Sigmoid colon (tissue), 7 donors: Measurements from ENCODE around the gene MS4A14. TPM values are rescaled to one million over a fixed set of nuclear protein-coding genes. Genes with fewer than 3 reads are reported as not detected.

ENCODE experiments used
- DNase-seq: peaks from one replicate; pipeline ENCODE4 v3.0.0-alpha.2; 2019
- H3K27ac ChIP-seq, 4 donors: fragments of 200-600 bp; sonication (generic); one replicate each; pipeline ENCODE4 v1.5.1; 2016 to 2019; ENCODE audit warnings: mild to moderate bottlenecking in 1 of 4
- H3K27me3 ChIP-seq, 3 donors: fragments of 200-600 bp; sonication (generic); one replicate each; pipeline ENCODE4 v1.5.1; 2019; ENCODE audit warnings: mild to moderate bottlenecking in 1 of 3
- H3K36me3 ChIP-seq, 4 donors: fragments of 200-600 bp; sonication (generic); one replicate each; pipeline ENCODE4 v1.5.1; 2016 to 2019
- H3K4me1 ChIP-seq, 4 donors: fragments of 200-600 bp; sonication (generic); one replicate each; pipeline ENCODE4 v1.5.1; 2017 to 2019
- H3K4me3 ChIP-seq, 4 donors: fragments of 200-600 bp; sonication (generic); one replicate each; pipeline ENCODE4 v1.5.1; 2017 to 2019; ENCODE audit warnings: mild to moderate bottlenecking in 2 of 4, moderate library complexity in 1 of 4
- H3K9me3 ChIP-seq, 4 donors: fragments of 200-600 bp in 3 of 4; sonication (generic) in 3 of 4; one replicate each; pipeline versions ENCODE4 v1.5.1 to v1.6.1; 2013 to 2019
- CTCF ChIP-seq, 4 experiments: fragments of 450-650 bp in 3 of 4; fragments of 200-600 bp in 1 of 4; IDR thresholded peaks; one replicate each; pipeline ENCODE4 v1.5.1; 2016 to 2019; ENCODE audit warnings: antibody characterized with exemption in 4 of 4, mild to moderate bottlenecking in 3 of 4, moderate library complexity in 2 of 4
- EP300 ChIP-seq, 4 donors: sonication (generic); formaldehyde crosslinking; IDR thresholded peaks; one replicate each; pipeline ENCODE4 v1.6.1; 2017; ENCODE audit warnings: antibody characterized with exemption in 4 of 4
- POLR2A ChIP-seq, 2 donors: fragments of 450-650 bp; IDR thresholded peaks; one replicate each; pipeline ENCODE4 v1.6.1; 2016; ENCODE audit warnings: antibody characterized with exemption in 2 of 2, mild to moderate bottlenecking in 2 of 2, moderate library complexity in 2 of 2
- POLR2AphosphoS5 ChIP-seq, 4 donors: sonication (generic); formaldehyde crosslinking; IDR thresholded peaks; one replicate each; pipeline ENCODE4 v1.6.1; 2017; ENCODE audit warnings: antibody characterized with exemption in 4 of 4
- WGBS, 2 donors: extraction: QIAGEN DNeasy Blood & Tissue Kit; methylation state at CpG; one replicate each; pipeline ENCODE4 v1.1.7; 2013; 5-methylcytosine and 5-hydroxymethylcytosine counted together
- intact Hi-C: fragments of 100-400 bp; cut with DNase I; formaldehyde crosslinking; loops from one replicate; pipeline ENCODE4 v1.15.1; 2023
- polyA plus RNA-seq, 3 donors: library from polyadenylated mRNA; stranded (reverse); fragments of 200-250 nt; gene quantifications; one replicate each; pipeline ENCODE4 v1.2.3, GENCODE V29; 2013
- total RNA-seq, 4 donors: library from RNA; depleted of rRNA; stranded (reverse); fragments of >200 nt; gene quantifications; one replicate each; pipeline ENCODE4 v1.1.0, GENCODE V29; 2016
- donor health status: healthy with polysubstance abuse.
- donor health status: Bipolar disorder and iron deficiency.
- donor health status: healthy.

MS4A14 gene
- total and polyA plus RNA-seq, 7 donors = 0.25 to 7.2 (median 2.8) TPM; not detected in 2

DNA sequence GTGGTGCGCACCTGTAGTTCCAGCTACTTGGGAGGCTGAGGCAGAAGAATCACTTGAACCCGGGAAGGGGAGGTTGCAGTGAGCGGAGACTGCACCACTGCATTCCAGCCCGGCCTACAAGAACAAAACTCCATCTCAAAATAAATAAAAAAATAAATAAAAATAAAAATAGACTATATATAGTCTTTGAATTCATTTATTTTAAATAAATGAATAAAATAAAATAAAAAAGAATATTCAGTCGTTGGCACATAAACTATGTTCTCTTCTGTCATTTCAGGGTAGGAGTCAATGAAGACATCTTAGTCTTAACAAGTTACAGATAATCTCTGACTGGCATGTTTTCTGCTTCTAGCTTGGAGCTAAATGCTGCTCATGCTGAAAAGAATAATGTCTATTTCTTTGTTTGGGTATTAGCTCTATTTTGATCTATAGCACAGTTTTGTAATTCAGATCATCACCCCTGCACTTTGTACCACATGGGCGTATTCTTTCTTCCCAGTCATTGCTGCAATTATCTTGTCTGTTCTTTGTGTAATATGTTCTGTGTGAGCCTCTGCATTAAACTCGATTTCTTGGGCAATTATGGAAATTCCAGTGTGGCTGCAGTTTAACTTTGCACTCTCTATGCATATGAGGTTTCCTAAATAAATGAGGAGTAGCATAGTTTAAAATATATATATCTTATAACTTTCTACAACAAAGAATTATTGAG lies 1.4 kb upstream of the MS4A14 start:
- Histone ChIP-seq H3K36me3 (no peaks in the 10 kb centered on the region), H3K27ac (no peak overlapping the region), H3K9me3 (no peaks in the 10 kb centered on the region), H3K4me1 (no peaks in the 10 kb centered on the region), H3K27me3 (no peaks in the 10 kb centered on the region), H3K4me3 (no peak overlapping the region)
- no peak for TF ChIP-seq EP300 (IDR thresholded peaks at IDR 0.05)
- no peak for TF ChIP-seq POLR2A (IDR thresholded peaks at IDR 0.05)
- no peak for TF ChIP-seq CTCF (IDR thresholded peaks at IDR 0.05)
- TF ChIP-seq POLR2AphosphoS5 (IDR thresholded peaks at IDR 0.05) = no peak
- DNase-seq = no peak
- 68 to 88% methylated on average over 7 of the region's 7 CpGs for WGBS, 2 donors
- intact Hi-C loops = no loop called here

- no peaks in the 10 kb centered on the region for H3K9me3 ChIP-seq
- H3K27ac ChIP-seq = no peak overlapping the region
- intact Hi-C loops = no loop called here
- no peaks in the 10 kb centered on the region for H3K27me3 ChIP-seq
- no peak for DNase-seq
- H3K4me3 ChIP-seq = no peak overlapping the region
- no peaks in the 10 kb centered on the region for H3K4me1 ChIP-seq
- TF ChIP-seq CTCF (IDR thresholded peaks at IDR 0.05) (no peak), POLR2AphosphoS5 (IDR thresholded peaks at IDR 0.05) (no peak), EP300 (IDR thresholded peaks at IDR 0.05) (no peak), POLR2A (IDR thresholded peaks at IDR 0.05) (no peak)
- WGBS, 2 donors = 7 to 9% methylated on average over 1 of the region's 1 CpG
- no peaks in the 10 kb centered on the region for H3K36me3 ChIP-seq
These were observed 540 bp downstream of the MS4A14 start for GRCh38 chr11:60396799-60397198.

GRCh38 chr11:60420015-60420414 lies 23.8 kb downstream of the MS4A14 start:
- WGBS, 2 donors = 16 to 30% methylated on average over 2 of the region's 2 CpGs
- TF ChIP-seq POLR2A (IDR thresholded peaks at IDR 0.05) = no peak
- TF ChIP-seq CTCF (IDR thresholded peaks at IDR 0.05) = no peak
- TF ChIP-seq POLR2AphosphoS5 (IDR thresholded peaks at IDR 0.05) = no peak
- no peak for TF ChIP-seq EP300 (IDR thresholded peaks at IDR 0.05)
- DNase-seq = no peak
- intact Hi-C loops = no loop called here
- Histone ChIP-seq H3K4me3 (no peak overlapping the region), H3K27ac (no peak overlapping the region), H3K4me1 (no peaks in the 10 kb centered on the region), H3K27me3 (no peaks in the 10 kb centered on the region), H3K9me3 (no peaks in the 10 kb centered on the region), H3K36me3 (no peaks in the 10 kb centered on the region)

GRCh38 chr11:60422609-60423008 lies 26.4 kb downstream of the MS4A14 start:
- WGBS, 2 donors = 33 to 81% methylated on average over 1 of the region's 1 CpG
- TF ChIP-seq POLR2AphosphoS5 (IDR thresholded peaks at IDR 0.05) (no peak), CTCF (IDR thresholded peaks at IDR 0.05) (no peak), EP300 (IDR thresholded peaks at IDR 0.05) (no peak), POLR2A (IDR thresholded peaks at IDR 0.05) (no peak)
- H3K36me3 ChIP-seq = no peaks in the 10 kb centered on the region
- no peak overlapping the region for H3K4me3 ChIP-seq
- H3K27ac ChIP-seq = no peak overlapping the region
- no peaks in the 10 kb centered on the region for H3K27me3 ChIP-seq
- no peaks in the 10 kb centered on the region for H3K9me3 ChIP-seq
- DNase-seq = no peak
- intact Hi-C loops = no loop called here
- H3K4me1 ChIP-seq = no peaks in the 10 kb centered on the region

DNA sequence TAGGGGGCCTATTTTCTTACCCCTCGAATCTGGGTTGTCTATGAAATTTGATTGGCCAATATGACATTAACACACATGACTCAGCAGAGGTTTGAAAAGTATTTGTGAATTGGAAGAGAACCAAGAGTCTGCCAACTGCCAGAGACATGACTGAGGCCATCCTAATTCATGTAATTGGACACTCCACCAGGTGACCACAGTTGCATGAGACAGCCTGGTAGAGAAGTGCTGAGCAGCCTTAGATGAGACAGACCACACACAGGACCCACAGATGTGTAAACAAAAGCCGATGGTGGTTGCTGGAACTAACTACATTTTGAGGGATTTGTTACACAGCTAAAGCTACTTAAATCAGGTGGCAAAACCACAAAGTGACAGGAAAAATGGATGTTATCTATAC lies 32.3 kb downstream of the MS4A14 start:
- no peak for DNase-seq
- Histone ChIP-seq H3K27ac (no peak overlapping the region), H3K9me3 (no peaks in the 10 kb centered on the region), H3K27me3 (no peaks in the 10 kb centered on the region), H3K4me1 (no peaks in the 10 kb centered on the region), H3K4me3 (no peak overlapping the region), H3K36me3 (no peaks in the 10 kb centered on the region)
- WGBS, 2 donors = 57 to 67% methylated on average over 2 of the region's 2 CpGs
- no peak for TF ChIP-seq CTCF (IDR thresholded peaks at IDR 0.05)
- intact Hi-C loops = no loop called here
